Measurements from ENCODE around the gene ABCC4.
"Not testable (repeated sequence)": the region's sequence is repeated elsewhere in the genome, so short reads cannot be mapped to it uniquely, and the experiment has no call there.

The ABCC4 gene

DNA sequence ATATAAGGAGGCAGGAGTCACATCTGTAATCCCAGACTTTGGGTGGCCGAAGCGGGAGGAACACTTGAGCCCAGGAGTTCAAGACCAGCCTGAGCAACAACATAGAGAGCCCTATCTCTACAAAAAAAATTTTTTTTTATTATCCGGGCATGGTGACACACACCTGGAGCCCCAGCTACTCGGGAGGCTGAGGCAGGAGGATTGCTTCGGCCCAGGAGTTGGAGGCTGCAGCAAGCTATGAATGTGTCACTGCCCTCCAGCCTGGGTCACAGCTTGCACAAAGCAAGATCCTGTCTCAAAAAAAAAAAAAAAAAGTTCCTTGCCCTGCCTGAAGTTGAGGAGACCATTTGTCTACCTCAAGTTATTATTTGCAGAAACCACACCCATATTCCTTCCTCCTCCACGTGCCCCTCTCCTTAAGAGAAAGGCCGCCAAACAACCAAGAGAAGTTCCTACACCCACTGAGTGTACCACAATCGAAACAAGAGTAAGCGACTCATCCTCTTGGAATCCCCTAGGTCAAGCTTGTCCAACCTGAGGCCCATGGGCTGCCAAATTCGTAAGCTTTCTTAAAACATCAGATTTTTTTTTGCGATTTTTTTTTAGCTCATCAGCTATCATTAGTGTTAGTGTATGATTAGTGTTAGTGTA is 2.2 kb downstream of the ABCC4 start:
- DNase-seq = peak; percentile 87

- DNase-seq = no peak
These were observed 2.9 kb downstream of the ABCC4 start for GRCh38 chr13:95298169-95298965.

GRCh38 chr13:95296326-95296925 is 4.8 kb downstream of the ABCC4 start:
- DNase-seq = peak; percentile 36

- DNase-seq = no peak
These were observed 6.2 kb downstream of the ABCC4 start for GRCh38 chr13:95295026-95295425.

DNA sequence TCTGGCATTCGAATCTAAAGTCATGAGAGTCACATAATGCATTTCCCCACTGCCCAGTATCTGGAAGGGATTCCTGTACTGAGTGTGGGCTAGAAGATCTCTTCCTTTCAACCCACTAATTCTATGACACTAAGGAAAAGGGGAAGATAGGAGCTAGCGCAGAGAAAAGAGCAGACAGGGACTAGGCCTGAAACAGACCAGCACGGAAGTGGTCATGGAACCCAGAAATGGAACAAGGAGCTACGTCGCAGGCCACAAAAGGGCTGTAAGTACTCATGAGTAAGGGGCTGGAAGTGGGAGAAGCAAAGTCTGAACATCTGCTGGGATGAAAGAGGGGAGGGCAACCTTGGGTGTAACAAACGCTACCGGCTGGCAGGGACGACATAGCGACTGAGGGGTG is 8.6 kb downstream of the ABCC4 start:
- no peak for DNase-seq

DNA sequence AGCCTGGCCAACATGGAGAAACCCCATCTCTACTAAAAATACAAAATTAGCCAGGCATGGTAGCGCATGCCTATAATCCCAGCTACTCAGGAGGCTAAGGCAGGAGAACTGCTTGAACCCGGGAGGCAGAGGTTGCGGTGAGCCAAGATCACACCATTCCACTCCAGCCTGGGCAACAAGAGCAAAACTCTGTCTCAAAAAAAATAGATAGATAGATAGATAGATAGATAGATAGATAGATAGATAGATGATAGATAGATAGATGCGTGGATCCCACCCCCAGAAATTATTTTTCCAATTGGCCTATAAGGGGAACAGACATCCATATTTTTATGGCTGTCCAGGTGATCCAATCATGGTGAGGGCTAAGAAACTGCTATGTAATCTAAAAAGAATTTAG is 11.3 kb downstream of the ABCC4 start:
- DNase-seq = not testable (repeated sequence)

DNA sequence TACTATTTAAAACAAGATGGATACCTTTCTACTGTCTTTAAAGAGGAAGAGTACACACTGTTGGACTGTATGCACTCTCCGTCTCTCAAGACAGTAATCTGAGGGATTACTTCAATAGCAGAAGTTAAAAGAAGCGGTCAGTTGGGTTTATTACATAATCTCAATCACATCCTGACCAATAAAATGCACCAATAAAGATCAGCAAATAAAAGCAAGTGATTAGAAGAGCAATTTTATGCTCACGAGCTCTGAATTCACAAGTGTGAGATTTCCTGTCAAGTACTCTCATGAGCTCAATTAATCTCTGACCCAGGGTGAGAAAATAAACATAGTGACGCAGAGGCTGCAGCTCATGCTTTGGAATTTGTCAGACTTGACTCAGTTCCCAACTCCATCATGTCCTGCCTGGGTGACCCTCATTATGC is 12.2 kb downstream of the ABCC4 start:
- no peak for DNase-seq

GRCh38 chr13:95284436-95284835 is 16.8 kb downstream of the ABCC4 start:
- DNase-seq = no peak

DNA sequence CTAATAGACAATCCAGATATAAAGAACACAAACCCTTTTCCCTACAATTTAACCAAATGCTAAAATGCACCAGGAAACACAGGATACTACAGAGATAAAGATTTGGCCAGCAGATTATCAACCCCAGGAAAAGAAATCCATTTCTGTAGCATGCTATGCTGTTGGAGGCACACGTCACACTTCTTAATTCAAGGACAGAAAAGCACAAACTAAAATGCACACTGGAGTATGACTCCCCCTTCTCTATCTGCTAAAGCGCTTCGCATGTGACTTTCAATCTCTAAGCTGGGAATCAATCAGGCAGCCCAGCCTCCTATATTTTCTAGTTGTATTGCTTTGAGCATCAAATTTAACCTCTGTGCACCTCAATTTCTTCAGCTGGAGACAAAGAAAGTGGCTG is 22.2 kb downstream of the ABCC4 start:
- DNase-seq = no peak

- DNase-seq = peak; percentile 39
These were observed 25.2 kb downstream of the ABCC4 start for GRCh38 chr13:95276037-95276505.

DNA sequence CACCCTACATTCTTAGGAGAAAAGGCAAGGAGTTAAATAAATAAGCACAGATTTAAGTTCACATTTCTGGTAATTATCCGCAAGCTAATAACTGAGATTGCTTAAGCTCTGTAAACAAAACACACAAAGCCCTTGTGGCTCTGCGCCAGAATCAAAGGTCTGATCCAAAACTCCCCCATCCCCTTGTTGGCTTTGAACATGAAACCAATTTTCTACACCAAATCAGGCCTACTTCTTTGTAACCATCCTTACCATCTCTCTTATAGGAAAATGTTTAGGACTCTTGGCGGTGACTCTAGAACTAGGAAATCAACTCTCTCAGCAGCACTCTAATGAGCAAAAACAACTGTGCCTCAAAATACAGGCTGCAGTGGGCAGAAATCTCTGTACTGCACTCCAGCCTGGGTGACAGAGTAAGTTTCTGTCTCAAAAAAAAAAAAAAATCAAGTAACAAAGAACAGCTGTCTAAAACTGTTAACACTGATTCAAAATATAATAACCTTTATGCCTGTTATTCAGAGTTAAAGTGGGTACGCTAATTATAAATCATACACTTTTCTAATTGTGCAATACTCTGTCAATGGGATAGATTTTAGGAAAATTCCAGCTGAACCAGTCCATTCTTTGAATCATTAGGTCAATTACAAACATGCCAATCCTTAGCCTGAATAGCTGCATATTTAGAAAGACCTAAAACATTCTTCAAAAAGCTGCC is 25.8 kb downstream of the ABCC4 start:
- DNase-seq = peak; percentile 74

- DNase-seq = not testable (repeated sequence)
These were observed 27.6 kb downstream of the ABCC4 start for GRCh38 chr13:95273592-95274132.

DNA sequence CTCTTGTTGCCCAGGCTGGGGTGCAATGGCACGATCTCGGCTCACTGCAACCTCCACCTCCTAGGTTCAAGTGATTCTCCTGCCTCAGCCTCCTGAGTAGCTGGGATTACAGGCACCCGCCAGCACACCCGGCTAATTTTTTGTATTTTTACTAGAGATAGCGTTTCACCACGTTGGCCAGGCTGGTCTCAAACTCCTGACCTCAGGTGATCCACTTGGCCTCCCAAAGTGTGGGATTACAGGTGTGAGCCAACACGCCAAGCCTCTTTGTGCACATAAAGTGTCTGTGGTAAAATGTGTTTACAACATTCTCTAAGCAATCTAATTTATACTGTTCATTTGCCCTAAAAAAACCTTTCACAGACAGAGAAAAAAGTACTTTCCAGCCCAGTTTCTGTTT is 29.2 kb downstream of the ABCC4 start:
- DNase-seq = not testable (repeated sequence)

DNA sequence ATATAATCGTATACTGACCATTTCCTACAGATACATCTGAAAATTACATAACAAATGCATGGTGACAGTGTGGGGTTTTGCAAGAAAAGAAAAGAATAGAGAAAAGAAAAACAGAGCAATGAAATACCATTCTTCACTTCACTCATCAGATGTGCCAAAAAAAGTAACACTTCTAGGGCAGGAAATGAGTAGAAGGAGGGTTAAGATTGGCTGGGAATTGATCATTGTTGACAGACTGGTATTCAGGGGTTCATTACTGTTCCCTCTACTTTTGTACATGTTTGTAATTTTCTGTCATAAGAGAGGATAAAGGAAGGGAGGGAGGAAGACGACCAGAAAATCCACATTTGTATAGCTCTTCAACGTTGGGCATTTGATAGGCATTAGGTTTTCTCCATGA is 31.5 kb downstream of the ABCC4 start:
- DNase-seq = peak; percentile 4

DNA sequence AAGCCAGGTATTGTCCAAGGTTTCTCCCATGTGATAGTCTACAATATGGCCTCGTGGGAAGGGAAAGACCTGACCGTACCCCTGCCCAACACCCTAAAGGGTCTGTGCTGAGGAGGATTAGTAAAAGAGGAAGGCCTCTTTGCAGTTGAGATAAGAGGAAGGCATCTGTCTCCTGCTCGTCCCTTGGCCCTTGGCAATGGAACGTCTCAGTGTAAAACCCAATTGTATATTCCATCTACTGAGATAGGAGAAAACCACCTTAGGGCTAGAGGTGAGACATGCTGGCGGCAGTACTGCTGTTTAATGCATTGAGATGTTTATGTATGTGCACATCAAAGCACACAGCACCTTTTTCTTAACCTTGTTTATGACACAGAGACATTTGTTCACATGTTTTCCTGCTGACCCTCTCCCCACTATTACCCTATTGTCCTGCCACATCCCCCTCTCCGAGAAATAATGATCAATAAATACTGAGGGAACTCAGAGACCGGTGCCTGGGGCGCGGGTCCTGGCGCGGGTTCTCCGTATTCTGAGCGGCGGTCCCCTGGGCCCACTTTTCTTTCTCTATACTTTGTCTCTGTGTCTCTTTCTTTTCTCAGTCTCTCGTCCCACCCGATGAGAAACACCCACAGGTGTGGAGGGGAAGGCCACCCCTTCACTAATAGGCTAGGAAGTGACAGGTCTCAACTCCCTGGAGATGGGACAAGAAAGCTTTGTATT is 32.7 kb downstream of the ABCC4 start:
- not testable (repeated sequence) for DNase-seq

GRCh38 chr13:95267662-95268342 is 33.4 kb downstream of the ABCC4 start:
- DNase-seq = peak; percentile 92

- no peak for DNase-seq
These were observed 37.0 kb downstream of the ABCC4 start for GRCh38 chr13:95264225-95264624.

- no peak for DNase-seq
These were observed 38.3 kb downstream of the ABCC4 start for GRCh38 chr13:95262837-95263384.

- DNase-seq = no peak
These were observed 39.3 kb downstream of the ABCC4 start for GRCh38 chr13:95261956-95262355.

GRCh38 chr13:95260031-95260525 is 41.2 kb downstream of the ABCC4 start:
- no peak for DNase-seq

DNA sequence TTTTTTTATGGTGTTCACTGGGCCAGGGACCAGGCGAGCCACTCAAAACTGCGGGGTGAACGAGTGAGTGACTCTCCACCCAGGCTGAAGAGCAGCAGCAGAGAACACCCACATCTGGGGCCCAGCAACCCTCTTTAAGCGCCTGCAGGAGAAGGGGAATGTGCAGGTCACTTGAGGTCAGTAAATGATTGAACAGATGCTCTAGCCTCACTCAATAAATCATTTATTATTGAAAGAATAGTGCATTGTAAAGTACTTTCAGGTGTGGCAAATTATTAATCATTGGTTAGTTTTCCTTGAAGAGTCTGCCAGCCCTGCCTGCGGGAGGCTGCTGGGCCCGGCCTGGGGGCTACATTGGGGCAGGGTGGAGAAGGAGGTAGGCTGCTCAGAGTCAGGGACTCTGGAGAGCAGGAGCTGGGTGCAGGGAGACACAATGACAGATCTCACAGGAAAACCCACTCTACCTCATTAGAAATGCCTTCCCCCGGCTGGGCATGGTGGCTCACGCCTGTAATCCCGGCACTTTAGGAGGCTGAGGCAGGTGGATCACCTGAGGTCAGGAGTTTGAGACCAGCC is 42.5 kb downstream of the ABCC4 start:
- no peak for DNase-seq

Measured in HCEC 1CT (cell line).